GM23338 (cell line): ENCODE measurements around the gene COX5B. TPM values are rescaled to one million over a fixed set of nuclear protein-coding genes. Genes with fewer than 3 reads are reported as not detected.

ENCODE experiments used
- ATAC-seq: fragments of 200-7000 bp; cut with Tn5 transposase; 3 replicates; pipeline ENCODE4 v1.9.1; 2020
- DNase-seq: peaks from one replicate; pipeline ENCODE4 v3.0.0-alpha.2; 2015; ENCODE audit warnings: low spot score
- H2AFZ ChIP-seq: fragments of 200-600 bp; sonication (generic); 2 replicates; pipeline ENCODE4 v1.8.0; 2016; ENCODE audit warnings: antibody characterized with exemption, mild to moderate bottlenecking, moderate library complexity
- H3F3A ChIP-seq: fragments of 200-600 bp; sonication (generic); replicated peaks from 2 replicates; pipeline ENCODE4 v1.8.0; 2017; ENCODE audit warnings: antibody characterized with exemption, mixed run types, low read depth
- H3K27ac ChIP-seq: fragments of 200-600 bp; sonication (generic); 2 replicates; pipeline ENCODE4 v1.6.1; 2016; ENCODE audit warnings: low read depth
- H3K27me3 ChIP-seq: fragments of 200-600 bp; sonication (generic); 2 replicates; pipeline ENCODE4 v1.8.0; 2016; ENCODE audit warnings: mild to moderate bottlenecking, mixed run types, moderate library complexity; ENCODE audit not compliant: insufficient read depth
- H3K36me3 ChIP-seq: fragments of 200-600 bp; sonication (generic); 2 replicates; pipeline ENCODE4 v1.8.0; 2016; ENCODE audit warnings: mild to moderate bottlenecking; ENCODE audit not compliant: insufficient read depth
- H3K4me1 ChIP-seq: fragments of 200-600 bp; sonication (generic); 2 replicates; pipeline ENCODE4 v1.8.0; 2016; ENCODE audit warnings: mild to moderate bottlenecking, moderate library complexity; ENCODE audit not compliant: insufficient read depth
- H3K4me2 ChIP-seq: fragments of 200-600 bp; sonication (generic); 2 replicates; pipeline ENCODE4 v1.7.1; 2017; ENCODE audit warnings: mixed run types
- H3K4me3 ChIP-seq: fragments of 200-600 bp; sonication (generic); 2 replicates; pipeline ENCODE4 v1.6.1; 2016; ENCODE audit warnings: mixed run types
- H3K79me2 ChIP-seq: fragments of 200-600 bp; sonication (generic); replicated peaks from 2 replicates; pipeline ENCODE4 v1.8.0; 2017; ENCODE audit warnings: mild to moderate bottlenecking; ENCODE audit not compliant: insufficient read depth
- H3K9me2 ChIP-seq: fragments of 200-600 bp; sonication (generic); 2 replicates; pipeline ENCODE4 v1.8.0; 2017; ENCODE audit not compliant: insufficient read depth
- H4K20me1 ChIP-seq: fragments of 200-600 bp; sonication (generic); replicated peaks from 2 replicates; pipeline ENCODE4 v1.8.0; 2017; ENCODE audit warnings: mild to moderate bottlenecking; ENCODE audit not compliant: insufficient read depth
- H3K27ac Mint-ChIP-seq: 2 replicates; pipeline ENCODE4 v1.8.0; 2020; ENCODE audit warnings: inconsistent platforms, mild to moderate bottlenecking, moderate library complexity, mixed read lengths
- H3K27me3 Mint-ChIP-seq: 3 replicates; pipeline ENCODE4 v1.8.0; 2022; ENCODE audit warnings: low read depth, mild to moderate bottlenecking, moderate library complexity, mixed read lengths, inconsistent platforms; ENCODE audit not compliant: insufficient read depth, poor library complexity
- H3K36me3 Mint-ChIP-seq: 3 replicates; pipeline ENCODE4 v1.8.0; 2021; ENCODE audit warnings: low read depth, mild to moderate bottlenecking, inconsistent platforms, moderate library complexity, mixed read lengths
- H3K4me1 Mint-ChIP-seq: 3 replicates; pipeline ENCODE4 v1.8.0; 2020; ENCODE audit warnings: mild to moderate bottlenecking, inconsistent platforms, mixed read lengths
- H3K4me3 Mint-ChIP-seq: 3 replicates; pipeline ENCODE4 v1.8.0; 2021; ENCODE audit warnings: moderate library complexity, mild to moderate bottlenecking, inconsistent platforms, mixed read lengths
- H3K9me3 Mint-ChIP-seq: 3 replicates; pipeline ENCODE4 v1.8.0; 2020; ENCODE audit warnings: moderate library complexity, mild to moderate bottlenecking, inconsistent platforms, mixed read lengths
- CREB1 ChIP-seq: fragments of 250-450 bp; sonication (Bioruptor Pico); IDR thresholded peaks from 2 replicates; pipeline ENCODE4 v1.5.0; 2020; ENCODE audit warnings: low read depth, mild to moderate bottlenecking, moderate library complexity
- CTCF ChIP-seq, 2 experiments: fragments of 200-600 bp in 1 of 2; sonication (generic) in 1 of 2; conservative IDR thresholded peaks; 2 replicates each; pipeline versions ENCODE4 v1.5.1 to v1.6.1; 2016 to 2017; ENCODE audit warnings: antibody characterized with exemption in 2 of 2, low read depth in 2 of 2, mild to moderate bottlenecking in 2 of 2, moderate library complexity in 1 of 2
- EZH2 ChIP-seq: fragments of 200-600 bp; sonication (generic); IDR thresholded peaks from one replicate; pipeline ENCODE4 v1.8.0; 2017; ENCODE audit warnings: antibody characterized with exemption, mild to moderate bottlenecking, low read depth; ENCODE audit not compliant: unreplicated experiment
- EZH2phosphoT487 ChIP-seq: fragments of 200-600 bp; sonication (generic); IDR thresholded peaks from one replicate; pipeline ENCODE4 v1.8.1; 2018; ENCODE audit warnings: antibody characterized with exemption; ENCODE audit not compliant: unreplicated experiment
- POLR2AphosphoS5 ChIP-seq: IDR thresholded peaks from 2 replicates; pipeline ENCODE4 v1.6.1; 2016; ENCODE audit warnings: antibody characterized with exemption, low read depth
- REST ChIP-seq: IDR thresholded peaks from one replicate; pipeline ENCODE4 v1.6.1; 2018; ENCODE audit warnings: antibody characterized with exemption; ENCODE audit not compliant: unreplicated experiment
- ZNF114 ChIP-seq: fragments of 250-450 bp; sonication (Bioruptor Pico); IDR thresholded peaks from 2 replicates; pipeline ENCODE4 v1.5.0; 2020; ENCODE audit warnings: mild to moderate bottlenecking, moderate library complexity
- ZNF331 ChIP-seq: fragments of 250-450 bp; sonication (Bioruptor Pico); IDR thresholded peaks from 2 replicates; pipeline ENCODE4 v1.5.0; 2020; ENCODE audit warnings: low read depth, mild to moderate bottlenecking, moderate library complexity
- ZNF462 ChIP-seq: fragments of 250-450 bp; sonication (Bioruptor Pico); IDR thresholded peaks from 2 replicates; pipeline ENCODE4 v1.5.0; 2020; ENCODE audit warnings: mild to moderate bottlenecking, moderate library complexity
- polyA plus RNA-seq: library from polyadenylated mRNA; unstranded; fragments of >200 nt; fragmentation: Nextera tagmentation; extraction: Ambion mirVana; gene quantifications from 2 replicates; pipeline ENCODE4 v1.2.1, GENCODE V29; 2016
- total RNA-seq: library from RNA; depleted of rRNA; stranded (reverse); fragments of >200 nt; shearing (Covaris generic); gene quantifications from 2 replicates; pipeline ENCODE4 v1.2.3, GENCODE V29; 2014

The COX5B gene
- total and polyA plus RNA-seq, 2 experiments from 2014 or later: 260 to 666 TPM

GRCh38 chr2:97663962-97664635 lies 18.2 kb downstream of the COX5B start, which contains the start of gene ACTR1B:
TSS of gene ACTR1B (minus strand) at chr2:97664044. CDS start at chr2:97663890, 154 bp downstream.
- Histone ChIP-seq H3K4me2 (peak within 1 kb of the TSS; percentile 98), H4K20me1 (peaks cover 10% of the 10 kb centered on the region; the same call in 1 of the 2 replicates), H3K79me2 (peaks cover 22% of the 10 kb centered on the region), H3K27ac (peak within 1 kb of the TSS; percentile 97), H3K4me3 (peak within 1 kb of the TSS; percentile 64), H3K4me1 (peaks cover 18% of the 10 kb centered on the region), H3K36me3 (no peaks in the 10 kb centered on the region), H3F3A (peaks cover 3% of the 10 kb centered on the region; the same call in 1 of the 2 replicates), H2AFZ (peak within 1 kb of the TSS; percentile 70), H3K9me2 (no peaks in the 10 kb centered on the region), H3K27me3 (no peaks in the 10 kb centered on the region)
- DNase-seq: peak; percentile 99
- H3K9me3 Mint-ChIP-seq: no peaks in the 10 kb centered on the region
- H3K36me3 Mint-ChIP-seq: no peaks in the 10 kb centered on the region; the same call in 2 of the 3 replicates
- peak; percentile 91 for ATAC-seq
- no peak for TF ChIP-seq ZNF114 (CRISPR knock-in tag)
- no peak for TF ChIP-seq ZNF331 (CRISPR knock-in tag)
- peak; percentile 78 for TF ChIP-seq POLR2AphosphoS5
- peak; percentile 43 to 66 for TF ChIP-seq CTCF (conservative IDR thresholded peaks at IDR 0.05; ENCODE audit: low read depth in 2 of 2)
- TF ChIP-seq CREB1: peak; percentile 76
- H3K27ac Mint-ChIP-seq: peak within 1 kb of the TSS; percentile 97
- H3K27me3 Mint-ChIP-seq: peaks cover 7% of the 10 kb centered on the region
- H3K4me3 Mint-ChIP-seq: peak within 1 kb of the TSS; percentile 89
- peaks cover 19% of the 10 kb centered on the region for H3K4me1 Mint-ChIP-seq

- H3K9me3 Mint-ChIP-seq: no peaks in the 10 kb centered on the region
- Histone ChIP-seq H3K27me3 (no peaks in the 10 kb centered on the region), H2AFZ (peak overlapping the region; percentile 28), H4K20me1 (peaks cover 10% of the 10 kb centered on the region; the same call in 1 of the 2 replicates), H3K9me2 (no peaks in the 10 kb centered on the region), H3K36me3 (no peaks in the 10 kb centered on the region), H3K27ac (peak overlapping the region; percentile 97), H3K4me2 (peak overlapping the region; percentile 75), H3K79me2 (peaks cover 22% of the 10 kb centered on the region), H3F3A (peaks cover 3% of the 10 kb centered on the region; the same call in 1 of the 2 replicates), H3K4me3 (peak overlapping the region; percentile 64), H3K4me1 (peaks cover 18% of the 10 kb centered on the region)
- peak; percentile 69 for DNase-seq
- H3K27ac Mint-ChIP-seq: peak overlapping the region; percentile 97
- H3K36me3 Mint-ChIP-seq: no peaks in the 10 kb centered on the region; the same call in 2 of the 3 replicates
- peak overlapping the region; percentile 86 for H3K4me3 Mint-ChIP-seq
- peaks cover 19% of the 10 kb centered on the region for H3K4me1 Mint-ChIP-seq
- H3K27me3 Mint-ChIP-seq: peaks cover 11% of the 10 kb centered on the region
- ATAC-seq: peak; percentile 3; the same call in 1 of the 3 replicates
- TF ChIP-seq ZNF462 (CRISPR knock-in tag) (no peak), REST (no peak), CREB1 (no peak), EZH2 (no peak), EZH2phosphoT487 (no peak), ZNF114 (CRISPR knock-in tag) (no peak)
These were observed 18.7 kb downstream of the COX5B start for GRCh38 chr2:97664636-97664970.
